Right renal cortex interstitium (tissue), 3 donors: ENCODE measurements around the gene COL21A1. TPM values are rescaled to one million over a fixed set of nuclear protein-coding genes. Genes with fewer than 3 reads are reported as not detected.

Source experiments
- DNase-seq, 3 donors: peaks; one replicate each; pipeline ENCODE4 v3.0.0-alpha.2; 2013; ENCODE audit warnings: low read depth in 3 of 3, low spot score in 2 of 3
- polyA plus RNA-seq, 3 donors: library from polyadenylated mRNA; unstranded; fragments of 120-200 nt; gene quantifications; one replicate each; pipeline ENCODE4 v1.2.1, GENCODE V29; 2013; ENCODE audit not compliant: insufficient read length in 3 of 3

The COL21A1 gene
- polyA plus RNA-seq, 3 donors: 111 to 143 (median 139) TPM

DNA sequence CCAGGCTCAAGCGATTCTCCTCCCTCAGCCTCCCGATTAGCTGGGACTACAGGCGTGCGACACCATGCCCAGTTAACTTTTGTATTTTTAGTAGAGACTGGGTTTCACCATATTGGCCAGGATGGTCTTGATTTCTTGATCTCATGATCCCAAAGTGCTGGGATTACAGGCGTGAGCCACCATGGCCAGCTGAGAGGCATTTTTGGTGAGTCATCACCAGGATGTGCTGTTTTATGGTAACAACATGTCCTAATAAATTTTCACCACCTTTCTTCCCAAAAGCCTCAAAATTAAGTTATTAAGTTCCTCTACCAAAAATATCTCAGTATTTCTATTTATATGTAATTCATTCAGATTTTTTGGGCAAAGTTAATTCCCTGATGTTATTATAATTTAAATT lies 53.5 kb downstream of the COL21A1 start:
- no peak for DNase-seq

DNA sequence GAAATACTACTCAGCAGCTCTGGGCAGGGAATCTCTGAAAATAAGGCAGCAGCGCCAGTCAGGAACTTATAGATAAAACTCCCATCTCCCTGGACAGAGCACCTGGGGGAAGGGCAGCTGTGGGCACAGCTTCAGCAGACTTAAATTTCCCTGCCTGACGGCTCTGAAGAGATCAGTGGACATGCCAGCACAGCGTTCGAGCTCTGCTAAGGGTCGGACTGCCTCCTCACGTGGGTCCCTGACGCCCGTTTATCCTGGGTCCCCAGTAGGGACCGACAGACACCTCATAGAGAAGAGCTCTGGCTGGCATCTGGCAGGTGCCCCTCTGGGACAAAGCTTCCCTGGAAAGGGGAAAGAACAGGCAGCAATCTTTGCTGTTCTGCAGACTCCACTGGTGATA lies 59.0 kb downstream of the COL21A1 start:
- no peak for DNase-seq

DNA sequence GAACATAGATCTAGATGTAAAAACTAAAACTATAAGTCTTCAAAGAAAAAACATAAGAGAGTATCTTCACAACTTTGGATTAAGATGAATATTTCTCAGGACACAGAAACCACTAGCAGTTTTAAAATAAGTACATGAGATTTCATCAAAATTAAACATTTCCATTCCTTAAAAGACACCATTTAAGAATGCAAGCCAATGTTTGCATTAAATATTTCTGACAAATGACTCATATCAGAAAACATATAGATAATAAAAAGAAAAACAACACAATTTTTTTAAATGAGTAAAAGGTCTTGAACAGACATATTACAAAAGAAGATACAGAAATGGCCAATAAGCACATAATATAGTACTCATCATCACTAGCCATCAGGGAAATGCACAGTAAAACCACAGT lies 59.7 kb downstream of the COL21A1 start:
- DNase-seq: no peak

DNA sequence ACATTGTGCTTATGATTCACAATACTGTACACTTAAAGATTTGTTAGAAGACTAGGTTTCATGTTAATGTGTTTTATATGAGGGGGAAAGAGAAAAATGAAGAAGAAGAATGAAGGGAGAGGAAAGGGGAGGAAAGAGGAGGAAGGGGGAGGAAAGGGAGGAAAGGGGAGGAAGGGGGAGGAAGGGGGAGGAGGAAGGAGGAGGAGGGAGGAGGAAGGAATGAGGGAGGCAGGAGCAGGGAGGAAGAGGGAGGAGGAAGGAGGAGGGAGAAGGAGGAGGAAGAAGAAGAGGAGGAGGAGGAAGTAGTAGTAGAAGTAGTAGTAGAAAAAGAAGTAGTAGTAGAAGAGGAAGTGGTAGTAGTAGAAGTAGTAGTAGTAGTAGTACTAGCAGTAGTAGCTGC lies 70.6 kb downstream of the COL21A1 start:
- DNase-seq: no peak

DNA sequence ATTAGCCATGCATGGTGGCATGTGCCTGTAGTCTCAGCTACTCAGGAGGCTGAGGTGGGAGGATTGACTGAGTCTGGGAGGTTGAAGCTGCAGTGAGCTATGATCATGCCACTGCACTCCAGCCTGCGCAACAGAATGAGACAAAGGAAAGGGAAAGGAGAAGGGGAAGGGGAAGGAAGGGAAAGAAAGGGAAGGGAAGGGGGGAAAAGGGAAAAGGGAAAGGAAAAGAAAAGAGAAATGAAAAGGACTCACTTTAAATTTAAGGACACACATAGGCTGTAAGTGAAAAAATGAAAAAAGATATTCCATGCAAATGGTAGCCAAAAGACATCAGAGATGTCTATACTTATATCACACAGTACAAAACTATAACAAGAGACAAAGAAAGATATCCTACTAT lies 74.2 kb downstream of the COL21A1 start:
- DNase-seq: no peak

DNA sequence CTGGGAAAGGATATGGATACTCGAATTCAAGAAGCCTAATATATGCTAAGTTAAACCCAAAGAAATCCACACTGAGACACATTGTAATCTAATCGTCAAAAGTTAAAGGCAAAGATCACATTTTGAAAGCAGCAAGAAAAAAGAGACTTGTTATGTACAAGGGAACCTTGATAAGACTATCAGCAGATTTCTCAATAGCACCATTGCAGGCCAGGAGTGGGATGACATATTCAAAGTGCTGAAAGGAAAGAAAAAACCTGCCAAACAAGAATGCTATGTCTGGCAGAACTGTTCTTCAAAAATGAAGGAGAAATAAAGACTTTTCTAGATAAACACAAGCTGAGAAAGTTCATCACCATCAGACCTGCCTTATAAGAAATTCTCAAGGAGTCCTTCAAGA lies 75.2 kb downstream of the COL21A1 start:
- no peak for DNase-seq

- no peak for DNase-seq
These were observed 78.0 kb downstream of the COL21A1 start for GRCh38 chr6:56169366-56169765.

DNA sequence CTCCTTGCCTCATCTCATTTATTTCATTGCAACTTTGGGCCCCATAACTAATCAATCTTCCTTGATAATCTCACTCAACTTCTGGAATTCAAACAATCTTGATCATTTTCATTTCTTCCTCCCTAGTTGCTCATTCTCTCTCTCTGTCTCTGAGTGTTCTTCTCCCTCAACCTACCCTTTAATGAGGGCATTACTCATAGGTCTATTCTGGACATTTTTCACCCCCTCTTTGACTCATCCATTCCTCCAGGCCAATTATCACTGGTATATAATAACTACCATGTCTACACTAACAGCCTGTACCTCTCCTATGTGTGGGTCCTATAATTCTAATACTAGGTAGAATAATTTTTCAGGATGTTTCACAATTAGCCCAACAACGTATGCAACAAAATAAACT lies 78.8 kb downstream of the COL21A1 start:
- no peak for DNase-seq

- no peak for DNase-seq
These were observed 85.3 kb downstream of the COL21A1 start for GRCh38 chr6:56162081-56162480.

- no peak for DNase-seq
These were observed 86.9 kb downstream of the COL21A1 start for GRCh38 chr6:56160489-56160888.

- DNase-seq: no peak
These were observed 88.8 kb downstream of the COL21A1 start for GRCh38 chr6:56158571-56158970.

GRCh38 chr6:56156643-56157042 lies 90.7 kb downstream of the COL21A1 start:
- DNase-seq: no peak

- no peak for DNase-seq
These were observed 91.7 kb downstream of the COL21A1 start for GRCh38 chr6:56155634-56156141.

GRCh38 chr6:56154076-56154475 lies 93.3 kb downstream of the COL21A1 start:
- no peak for DNase-seq

DNA sequence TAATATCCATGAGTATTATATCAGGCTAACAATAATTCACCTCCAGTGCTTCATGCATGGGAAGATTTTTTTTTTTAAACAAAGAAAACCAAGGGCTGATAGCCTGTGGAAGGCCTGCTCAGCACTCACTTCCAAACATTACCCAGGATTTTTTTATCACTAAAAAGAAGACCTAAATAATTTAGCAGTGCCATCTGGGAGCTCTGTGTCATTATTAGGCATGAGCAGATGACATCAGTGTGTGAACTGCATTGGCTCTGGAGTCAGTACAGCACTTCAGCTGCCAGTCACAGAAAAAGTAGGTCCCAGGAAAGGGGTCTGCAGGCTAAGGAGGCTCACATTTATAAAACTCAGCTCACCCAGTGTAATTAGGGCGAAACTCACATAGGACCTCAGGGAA lies 94.8 kb downstream of the COL21A1 start:
- no peak for DNase-seq

DNA sequence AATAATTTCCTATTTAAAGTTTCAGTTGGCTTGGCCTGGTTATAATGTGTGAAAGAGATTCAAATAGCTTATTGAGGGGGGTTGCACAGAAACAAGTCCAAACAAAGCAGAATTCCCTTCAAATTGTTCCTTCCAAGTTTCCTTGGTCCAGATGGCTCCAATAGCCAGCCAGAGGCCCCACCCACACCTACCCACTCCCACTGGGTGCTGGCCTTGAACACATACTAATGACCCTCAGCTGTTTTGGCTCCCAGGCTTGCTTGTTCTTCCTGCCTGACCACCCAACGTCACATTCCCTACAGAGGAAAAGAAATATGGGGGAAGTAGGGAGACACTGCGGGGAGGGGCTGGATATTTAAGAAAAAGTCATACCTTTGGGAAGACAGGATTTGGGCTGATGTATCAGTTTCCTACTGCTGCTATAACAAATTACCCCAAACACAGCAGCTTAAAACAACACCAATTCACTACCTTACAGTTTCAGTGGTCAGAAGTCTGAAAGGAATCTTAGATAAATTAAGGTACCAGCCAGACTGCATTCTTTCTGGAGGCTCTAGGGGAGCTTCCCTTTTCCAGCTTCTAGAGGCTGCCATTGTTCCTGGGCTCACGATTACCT lies 95.7 kb downstream of the COL21A1 start:
- no peak for DNase-seq

GRCh38 chr6:56148488-56149186 lies 98.7 kb downstream of the COL21A1 start:
- no peak for DNase-seq

DNA sequence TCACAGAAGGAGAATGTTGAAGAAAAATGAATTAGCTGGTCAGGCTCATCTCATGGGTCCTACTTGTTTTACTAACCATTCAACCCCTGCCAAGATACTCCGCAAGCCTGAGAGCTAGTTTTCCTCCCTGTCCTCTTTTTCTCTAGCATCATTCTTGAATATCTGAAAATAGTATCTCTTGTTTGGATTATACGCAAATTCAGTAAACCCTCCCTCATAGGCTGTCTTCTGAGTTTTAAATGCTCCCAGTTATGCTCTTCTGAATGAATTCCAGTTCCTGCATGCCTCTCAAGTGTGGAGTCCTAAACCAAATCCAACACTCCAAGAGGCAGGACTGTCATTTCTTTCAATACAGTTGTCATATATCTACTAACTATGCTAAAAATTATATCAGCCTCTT lies 99.6 kb downstream of the COL21A1 start:
- no peak for DNase-seq

- no peak for DNase-seq
These were observed 101.3 kb downstream of the COL21A1 start for GRCh38 chr6:56146086-56146485.

DNA sequence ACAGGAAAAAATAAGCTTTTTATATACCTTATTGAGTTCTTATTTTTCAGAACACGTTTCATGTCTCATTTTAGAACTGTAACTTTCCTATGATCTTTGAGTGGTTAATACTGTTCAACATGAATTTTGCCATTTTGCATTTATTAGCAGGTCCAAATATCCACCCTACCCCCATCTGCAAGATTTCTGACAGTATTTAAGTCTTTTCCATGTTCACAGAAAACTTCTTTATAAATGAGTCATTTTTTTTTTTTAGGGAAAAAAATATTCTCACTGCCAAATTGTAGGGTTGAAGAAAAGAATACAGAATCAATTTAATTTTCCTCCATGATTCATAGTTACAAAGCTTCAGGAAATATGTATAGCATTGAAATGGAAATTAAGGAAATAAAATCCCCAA lies 101.8 kb downstream of the COL21A1 start:
- no peak for DNase-seq

GRCh38 chr6:56144538-56145324 lies 102.6 kb downstream of the COL21A1 start:
- DNase-seq: no peak

DNA sequence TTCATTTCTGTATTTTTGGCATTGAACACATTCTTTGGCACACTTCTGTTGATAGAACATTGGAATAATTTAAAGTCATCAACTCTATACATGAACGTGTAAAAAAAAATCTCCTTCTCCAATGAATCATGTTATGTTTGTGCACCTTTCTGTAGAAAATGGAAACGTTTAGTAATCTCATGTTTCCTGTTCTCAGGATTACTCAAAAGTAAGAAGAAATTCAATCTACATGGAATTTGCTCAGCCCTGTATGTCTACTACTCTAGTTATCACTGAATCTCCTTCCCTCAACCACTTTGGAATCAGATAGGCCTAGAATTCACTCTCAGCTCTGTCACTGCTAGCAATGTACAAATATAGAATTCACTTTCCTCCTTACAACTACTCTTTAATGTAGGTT lies 103.6 kb downstream of the COL21A1 start:
- no peak for DNase-seq
